Measurements from ENCODE around the gene NR3C1. TPM values are rescaled to one million over a fixed set of nuclear protein-coding genes. Genes with fewer than 3 reads are reported as not detected.

The NR3C1 gene
- total RNA-seq, 1 experiment from 2014 or later: 31.4 TPM

- H3K27me3 Mint-ChIP-seq (ENCODE audit: low read depth): no peaks in the 10 kb centered on the region
- H2BK12ac ChIP-seq (ENCODE audit: insufficient read length, low read depth, low read length): no peak overlapping the region
- H4K91ac ChIP-seq (ENCODE audit: insufficient read length, low read depth, low read length): no peak overlapping the region
- H3K27ac Mint-ChIP-seq: no peak overlapping the region; a peak in 1 of 7 replicates
- H2BK15ac ChIP-seq (ENCODE audit: low read depth, low read length): no peak overlapping the region
- no peak overlapping the region for H3K14ac ChIP-seq (ENCODE audit: insufficient read depth, low read length)
- H3K23me2 ChIP-seq (ENCODE audit: insufficient read length, low read depth, low read length, poor library complexity, severe bottlenecking): no peaks in the 10 kb centered on the region
- no peak overlapping the region for H3K4me2 ChIP-seq (ENCODE audit: insufficient read depth, insufficient read length, low read length)
- TF ChIP-seq, protein P1, sequence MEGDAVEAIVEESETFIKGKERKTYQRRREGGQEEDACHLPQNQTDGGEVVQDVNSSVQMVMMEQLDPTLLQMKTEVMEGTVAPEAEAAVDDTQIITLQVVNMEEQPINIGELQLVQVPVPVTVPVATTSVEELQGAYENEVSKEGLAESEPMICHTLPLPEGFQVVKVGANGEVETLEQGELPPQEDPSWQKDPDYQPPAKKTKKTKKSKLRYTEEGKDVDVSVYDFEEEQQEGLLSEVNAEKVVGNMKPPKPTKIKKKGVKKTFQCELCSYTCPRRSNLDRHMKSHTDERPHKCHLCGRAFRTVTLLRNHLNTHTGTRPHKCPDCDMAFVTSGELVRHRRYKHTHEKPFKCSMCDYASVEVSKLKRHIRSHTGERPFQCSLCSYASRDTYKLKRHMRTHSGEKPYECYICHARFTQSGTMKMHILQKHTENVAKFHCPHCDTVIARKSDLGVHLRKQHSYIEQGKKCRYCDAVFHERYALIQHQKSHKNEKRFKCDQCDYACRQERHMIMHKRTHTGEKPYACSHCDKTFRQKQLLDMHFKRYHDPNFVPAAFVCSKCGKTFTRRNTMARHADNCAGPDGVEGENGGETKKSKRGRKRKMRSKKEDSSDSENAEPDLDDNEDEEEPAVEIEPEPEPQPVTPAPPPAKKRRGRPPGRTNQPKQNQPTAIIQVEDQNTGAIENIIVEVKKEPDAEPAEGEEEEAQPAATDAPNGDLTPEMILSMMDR (conservative IDR thresholded peaks at IDR 0.05): no peak
- no peak overlapping the region for H4K8ac ChIP-seq (replicated peaks; ENCODE audit: insufficient read length, low read depth, low read length)
- no peak overlapping the region for H4K5ac ChIP-seq (ENCODE audit: insufficient read length, low read depth, low read length)
- H3K23ac ChIP-seq (ENCODE audit: insufficient read length, low read depth, low read length): no peak overlapping the region
- no peak overlapping the region for H2AK5ac ChIP-seq (ENCODE audit: insufficient read length, low read length)
- no peak overlapping the region for H3K18ac ChIP-seq (ENCODE audit: insufficient read length, low read depth, low read length)
- no peak overlapping the region for H2BK5ac ChIP-seq (ENCODE audit: insufficient read length, low read length)
- no peaks in the 10 kb centered on the region for H3K27me3 ChIP-seq (ENCODE audit: insufficient read depth, low read length)
- DNase-seq: no peak
- no peak overlapping the region for H3K56ac ChIP-seq (ENCODE audit: insufficient read length, low read depth, low read length)
- no peak overlapping the region for H2BK120ac ChIP-seq (ENCODE audit: low read depth, low read length, poor library complexity, severe bottlenecking)
- peaks cover 7 to 11% (median 11%) of the 10 kb centered on the region in 3 experiments; a peak in 5 of 7 replicates for H3K36me3 Mint-ChIP-seq (ENCODE audit: insufficient read depth in 1 of 3, low read depth in 3 of 3)
- peaks cover 2 to 4% of the 10 kb centered on the region in 2 experiments; a peak in 3 of 4 replicates for H3K4me1 Mint-ChIP-seq
- no peaks in the 10 kb centered on the region for H3K9me3 ChIP-seq (ENCODE audit: control insufficient read depth, low read depth, low read length)
- H3K27ac ChIP-seq (ENCODE audit: insufficient read length, low read depth, low read length): no peak overlapping the region
- no peak overlapping the region for H3T11ph ChIP-seq (ENCODE audit: low read length)
- H3K79me1 ChIP-seq (ENCODE audit: insufficient read depth, low read depth, low read length, poor library complexity, severe bottlenecking): no peaks in the 10 kb centered on the region
- no peaks in the 10 kb centered on the region for H3K79me2 ChIP-seq (ENCODE audit: insufficient read depth, low read length)
- H3K4me3 Mint-ChIP-seq: no peak overlapping the region
- no peaks in the 10 kb centered on the region for H4K20me1 ChIP-seq (ENCODE audit: control insufficient read depth, insufficient read depth, insufficient read length)
- H2AFZ ChIP-seq (ENCODE audit: low read length): no peak overlapping the region
- no peaks in the 10 kb centered on the region for H3K9me3 Mint-ChIP-seq
- no peak overlapping the region for H3K4ac ChIP-seq (ENCODE audit: low read depth, low read length)
- H2BK20ac ChIP-seq (ENCODE audit: low read depth, low read length, poor library complexity, severe bottlenecking): no peak overlapping the region
- H3K9ac ChIP-seq (ENCODE audit: extremely low read depth, insufficient read length, low read length): no peak overlapping the region
- WGBS (ENCODE audit: extremely low coverage, insufficient read length, low lambda C conversion rate): no CpG with 5 or more reads among the region's 3 CpGs
- H3K4me1 ChIP-seq (ENCODE audit: insufficient read depth, low read length): no peaks in the 10 kb centered on the region
These were observed 88.3 kb downstream of the NR3C1 start for GRCh38 chr5:143315214-143315613.

Measured in H9 (cell line).